Epithelial cell of prostate (primary cell): Measurements from ENCODE around the gene SLC44A5.
"Not testable (repeated sequence)": the region's sequence is repeated elsewhere in the genome, so short reads cannot be mapped to it uniquely, and the experiment has no call there.

Experiments used
- DNase-seq: peaks from one replicate; pipeline ENCODE4 v3.0.0-alpha.2; 2011; ENCODE audit warnings: low read depth, low spot score
- H3K27ac ChIP-seq: fragments of 450-650 bp; 2 replicates; pipeline ENCODE4 v1.5.1; 2017; ENCODE audit warnings: mild to moderate bottlenecking

Gene SLC44A5

GRCh38 chr1:75611014-75611413 lies at the start of gene SLC44A5:
Gene SLC44A5 (minus strand): TSS chr1:75611114. CDS start chr1:75541447, 69,667 bp downstream.
- DNase-seq: no peak
- H3K27ac ChIP-seq: no peak within 1 kb of the TSS

- no peak overlapping the region for H3K27ac ChIP-seq
- DNase-seq: no peak
Measured at GRCh38 chr1:75655931-75656330, 45.0 kb upstream of the SLC44A5 start.

- DNase-seq, H3K27ac ChIP-seq: not testable (repeated sequence)
Measured at GRCh38 chr1:75647183-75647582, 36.3 kb upstream of the SLC44A5 start.

GRCh38 chr1:75645153-75645552 lies 34.2 kb upstream of the SLC44A5 start:
- not testable (repeated sequence) for H3K27ac ChIP-seq, DNase-seq

- no peak overlapping the region for H3K27ac ChIP-seq
Measured at GRCh38 chr1:75643460-75643859, 32.5 kb upstream of the SLC44A5 start.

GRCh38 chr1:75641325-75641724 lies 30.4 kb upstream of the SLC44A5 start:
- DNase-seq: peak; percentile 22
- H3K27ac ChIP-seq: no peak overlapping the region

More at GRCh38 chr1:75643460-75643859, 32.5 kb upstream of the SLC44A5 start:
- DNase-seq: no peak

GRCh38 chr1:75640137-75640536 lies 29.2 kb upstream of the SLC44A5 start:
- DNase-seq: no peak
- no peak overlapping the region for H3K27ac ChIP-seq

GRCh38 chr1:75632350-75632949 lies 21.5 kb upstream of the SLC44A5 start:
- no peak overlapping the region for H3K27ac ChIP-seq
- no peak for DNase-seq

GRCh38 chr1:75630998-75631397 lies 20.1 kb upstream of the SLC44A5 start:
- H3K27ac ChIP-seq: no peak overlapping the region
- no peak for DNase-seq

- no peak overlapping the region for H3K27ac ChIP-seq
- DNase-seq: no peak
Measured at GRCh38 chr1:75630004-75630594, 19.2 kb upstream of the SLC44A5 start.

GRCh38 chr1:75625795-75626194 lies 14.9 kb upstream of the SLC44A5 start:
- DNase-seq: no peak
- no peak overlapping the region for H3K27ac ChIP-seq

- no peak overlapping the region for H3K27ac ChIP-seq
- no peak for DNase-seq
Measured at GRCh38 chr1:75618382-75618781, 7.5 kb upstream of the SLC44A5 start.

- DNase-seq: no peak
- no peak overlapping the region for H3K27ac ChIP-seq
Measured at GRCh38 chr1:75616436-75617433, 5.8 kb upstream of the SLC44A5 start.

GRCh38 chr1:75615613-75616435 lies 4.9 kb upstream of the SLC44A5 start:
- H3K27ac ChIP-seq: no peak overlapping the region
- DNase-seq: no peak

GRCh38 chr1:75614399-75614756 lies 3.5 kb upstream of the SLC44A5 start:
- no peak overlapping the region for H3K27ac ChIP-seq
- no peak for DNase-seq

- H3K27ac ChIP-seq: no peak overlapping the region
- DNase-seq: no peak
Measured at GRCh38 chr1:75613916-75614315, 3.0 kb upstream of the SLC44A5 start.

- H3K27ac ChIP-seq: no peak overlapping the region
- no peak for DNase-seq
Measured at GRCh38 chr1:75612976-75613375, 2.1 kb upstream of the SLC44A5 start.

GRCh38 chr1:75602486-75602885 lies 8.4 kb downstream of the SLC44A5 start:
- no peak overlapping the region for H3K27ac ChIP-seq
- no peak for DNase-seq

GRCh38 chr1:75600781-75601180 lies 10.1 kb downstream of the SLC44A5 start:
- H3K27ac ChIP-seq: no peak overlapping the region

GRCh38 chr1:75594327-75594726 lies 16.6 kb downstream of the SLC44A5 start:
- DNase-seq: no peak

More at GRCh38 chr1:75600781-75601180, 10.1 kb downstream of the SLC44A5 start:
- no peak for DNase-seq

More at GRCh38 chr1:75594327-75594726, 16.6 kb downstream of the SLC44A5 start:
- no peak overlapping the region for H3K27ac ChIP-seq
